Lung (tissue), 12 donors: Measurements from ENCODE around the gene IGFN1. TPM values are rescaled to one million over a fixed set of nuclear protein-coding genes. Genes with fewer than 3 reads are reported as not detected.

Source experiments
- ATAC-seq: fragments of 200-7000 bp; cut with Tn5 transposase; one replicate; pipeline ENCODE4 v1.9.1; 2020; ENCODE audit warnings: moderate number of reproducible peaks; ENCODE audit not compliant: insufficient read depth, low FRiP score
- DNase-seq, 3 donors: peaks; one replicate each; pipeline ENCODE4 v3.0.0-alpha.2; 2013 to 2017
- H3K27ac ChIP-seq, 2 donors: one replicate each; pipeline ENCODE4 v1.5.1; 2013; ENCODE audit warnings: mild to moderate bottlenecking in 2 of 2, moderate library complexity in 2 of 2, control low read depth in 1 of 2, inconsistent platforms in 1 of 2, low read depth in 1 of 2, low read length in 1 of 2
- H3K27me3 ChIP-seq, 3 donors: one replicate each; pipeline ENCODE4 v1.5.1; 2013; ENCODE audit warnings: low read length in 2 of 3; ENCODE audit not compliant: control insufficient read depth in 3 of 3, insufficient read depth in 3 of 3
- H3K36me3 ChIP-seq, 4 donors: one replicate each; pipeline ENCODE4 v1.5.1; 2013; ENCODE audit warnings: low read length in 4 of 4, mild to moderate bottlenecking in 1 of 4, moderate library complexity in 1 of 4; ENCODE audit not compliant: control insufficient read depth in 4 of 4, insufficient read depth in 4 of 4
- H3K4me1 ChIP-seq, 5 donors: one replicate each; pipeline ENCODE4 v1.5.1; 2013; ENCODE audit warnings: low read length in 5 of 5, mild to moderate bottlenecking in 2 of 5, moderate library complexity in 1 of 5; ENCODE audit not compliant: control insufficient read depth in 5 of 5, insufficient read depth in 5 of 5
- H3K4me3 ChIP-seq: one replicate; pipeline ENCODE4 v1.5.1; 2013; ENCODE audit warnings: mild to moderate bottlenecking, control low read depth, moderate library complexity
- H3K9ac ChIP-seq, 2 donors: one replicate each; pipeline ENCODE4 v1.5.1; 2013; ENCODE audit warnings: low read length in 2 of 2, control low read depth in 1 of 2; ENCODE audit not compliant: insufficient read depth in 1 of 2
- H3K9me3 ChIP-seq, 4 donors: one replicate each; pipeline ENCODE4 v1.5.1; 2013; ENCODE audit warnings: low read length in 3 of 4, mild to moderate bottlenecking in 1 of 4, moderate library complexity in 1 of 4; ENCODE audit not compliant: control insufficient read depth in 4 of 4, insufficient read depth in 3 of 4
- CTCF ChIP-seq: IDR thresholded peaks from 2 replicates; pipeline ENCODE4 v1.5.1; 2012; ENCODE audit warnings: mild to moderate bottlenecking; ENCODE audit errors: control extremely low read depth, extremely low read depth
- WGBS, 2 donors: extraction: QIAGEN DNeasy Blood & Tissue Kit; methylation state at CpG; one replicate each; pipeline ENCODE4 v1.1.7; 2013; 5-methylcytosine and 5-hydroxymethylcytosine counted together
- polyA plus RNA-seq, 2 donors: library from polyadenylated mRNA; stranded (reverse); fragments of 200-250 nt; gene quantifications; one replicate each; pipeline ENCODE4 v1.2.1, GENCODE V29; 2013
- total RNA-seq, 2 donors: library from RNA; depleted of rRNA in 1 of 2; stranded (reverse); fragments of >200 nt in 1 of 2; gene quantifications; one replicate each; pipeline ENCODE4 v1.2.1, GENCODE V29; 2014 to 2021
- donor health status: control.
- donor health status: control.
- donor health status: Bipolar disorder and iron deficiency.
- donor health status: healthy.
- donor health status: DM: yes; HTN: yes; CAD: no.

IGFN1 gene
- total and polyA plus RNA-seq, 4 donors, result 0.25 to 3.6 (median 1.5) TPM

- 89 to 90% methylated on average over 17 of the region's 17 CpGs for WGBS, 2 donors
- H3K27me3 ChIP-seq, result no peaks in the 10 kb centered on the region
- DNase-seq, result peak in 1 of 3 donors; percentile 8
- H3K9ac ChIP-seq, result no peak overlapping the region
- no peak for ATAC-seq
- no peaks in the 10 kb centered on the region for H3K9me3 ChIP-seq
- no peak overlapping the region for H3K4me3 ChIP-seq
- H3K27ac ChIP-seq, result no peak overlapping the region
- peaks cover 2 to 58% (median 48%) of the 10 kb centered on the region in 4 donors for H3K36me3 ChIP-seq
- peaks cover 0 to 2% (median 0%) of the 10 kb centered on the region in 5 donors for H3K4me1 ChIP-seq
- TF ChIP-seq CTCF, result no peak
Observed at GRCh38 chr1:201146626-201147390, 43.8 kb upstream of the IGFN1 start.

- Histone ChIP-seq H3K4me3 (no peak overlapping the region), H3K36me3 (peaks cover 2 to 56% (median 46%) of the 10 kb centered on the region in 4 donors), H3K4me1 (peaks cover 0 to 4% (median 0%) of the 10 kb centered on the region in 5 donors), H3K9me3 (no peaks in the 10 kb centered on the region), H3K27ac (no peak overlapping the region), H3K27me3 (no peaks in the 10 kb centered on the region), H3K9ac (no peak overlapping the region)
- WGBS, 2 donors, result 85 to 90% methylated on average over 12 to 13 of the region's 13 CpGs
- DNase-seq (no peak), ATAC-seq (no peak)
- no peak for TF ChIP-seq CTCF
Observed at GRCh38 chr1:201147396-201148015, 43.1 kb upstream of the IGFN1 start.

- ATAC-seq (no peak), DNase-seq (peak in 2 of 3 donors; percentile 10 to 39)
- Histone ChIP-seq H3K4me3 (no peak overlapping the region), H3K27ac (no peak overlapping the region), H3K4me1 (peaks cover 0 to 17% (median 5%) of the 10 kb centered on the region in 5 donors), H3K9me3 (no peaks in the 10 kb centered on the region), H3K27me3 (no peaks in the 10 kb centered on the region), H3K9ac (no peak overlapping the region), H3K36me3 (peaks cover 2 to 48% (median 36%) of the 10 kb centered on the region in 4 donors)
- no peak for TF ChIP-seq CTCF
- 75 to 84% methylated on average over 4 of the region's 4 CpGs for WGBS, 2 donors
Observed at GRCh38 chr1:201149400-201149799, 41.2 kb upstream of the IGFN1 start.
